OCI-LY7 (cell line): ENCODE data around the gene SPR.

Source experiments
- CTCF ChIP-seq: fragments of 200-600 bp; sonication (generic); conservative IDR thresholded peaks from 2 replicates; pipeline ENCODE4 v1.5.1; 2014; ENCODE audit warnings: mild to moderate bottlenecking, antibody characterized with exemption, low read length, moderate library complexity, mixed read lengths
- EZH2phosphoT487 ChIP-seq: fragments of 200-600 bp; sonication (generic); IDR thresholded peaks from 2 replicates; pipeline ENCODE4 v1.6.1; 2018; ENCODE audit warnings: low read depth, borderline replicate concordance, mild to moderate bottlenecking, mixed run types, antibody characterized with exemption, low read length, moderate library complexity, mixed read lengths

DNA sequence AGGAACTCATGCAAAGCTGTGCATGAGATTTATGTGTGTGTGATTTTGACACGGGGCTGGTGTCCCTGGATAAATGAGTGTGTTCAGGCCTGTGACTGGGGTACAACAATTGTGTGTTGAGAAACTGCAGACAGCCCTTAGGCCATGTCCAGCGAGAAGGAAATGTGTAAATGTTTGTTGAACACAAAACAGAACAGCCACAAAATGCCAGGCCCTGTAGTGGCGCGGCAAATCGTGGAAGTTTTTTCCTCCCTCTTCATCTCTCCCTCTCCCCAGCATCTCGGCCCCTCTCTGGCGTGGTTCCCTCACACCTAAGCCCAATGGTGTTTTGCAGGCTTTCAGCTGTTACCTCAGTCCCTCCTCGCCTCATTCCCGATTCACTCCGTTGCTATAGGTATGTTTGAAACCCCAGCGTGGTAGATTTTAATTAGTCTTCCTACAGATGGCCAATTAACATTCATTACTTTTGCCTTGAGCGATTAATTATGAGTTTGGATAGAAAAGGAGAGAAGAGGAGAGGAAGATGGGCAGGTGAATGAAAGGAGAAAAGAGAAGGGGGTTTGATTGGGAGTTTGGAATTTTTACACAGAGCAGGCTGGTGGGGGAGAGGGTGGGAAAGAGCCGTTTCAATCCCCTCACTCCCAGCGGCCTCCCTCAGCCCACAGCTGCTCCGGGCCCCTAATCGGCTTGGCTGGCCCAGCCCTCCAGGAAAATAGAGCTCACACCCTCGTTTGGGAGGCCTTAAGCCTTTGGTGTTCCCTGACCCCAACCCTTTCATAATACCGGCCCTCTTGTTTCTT is 10.8 kb downstream of the SPR start:
- TF ChIP-seq CTCF, result no peak
- TF ChIP-seq EZH2phosphoT487, result no peak
